Effector memory CD4-positive, alpha-beta T cell (primary cell): ENCODE results near the gene NGEF.
"Not testable (repeated sequence)": the region's sequence is repeated elsewhere in the genome, so short reads cannot be mapped to it uniquely, and the experiment has no call there.

Experiments used
- DNase-seq, 3 donors: peaks; one replicate each; pipeline ENCODE4 v3.0.0-alpha.2; 2020
- H3K27ac ChIP-seq: 2 replicates; pipeline ENCODE4 v1.7.0; 2013; ENCODE audit warnings: mild to moderate bottlenecking, low read length, moderate library complexity; ENCODE audit not compliant: insufficient read depth, poor library complexity, severe bottlenecking
- H3K27me3 ChIP-seq: replicated peaks from 2 replicates; pipeline ENCODE4 v1.7.0; 2013; ENCODE audit warnings: mild to moderate bottlenecking, low read length; ENCODE audit not compliant: insufficient read depth, control insufficient read depth, poor library complexity, severe bottlenecking
- H3K36me3 ChIP-seq: 2 replicates; pipeline ENCODE4 v1.7.0; 2013; ENCODE audit warnings: mild to moderate bottlenecking, low read length, moderate library complexity; ENCODE audit not compliant: control insufficient read depth, insufficient read depth
- H3K4me1 ChIP-seq: 2 replicates; pipeline ENCODE4 v1.7.0; 2013; ENCODE audit warnings: low read length, mild to moderate bottlenecking; ENCODE audit not compliant: control insufficient read depth, insufficient read depth, poor library complexity, severe bottlenecking
- H3K4me3 ChIP-seq: 2 replicates; pipeline ENCODE4 v1.7.0; 2013; ENCODE audit warnings: low read length, low read depth, mild to moderate bottlenecking; ENCODE audit not compliant: insufficient read depth, poor library complexity, severe bottlenecking
- H3K9me3 ChIP-seq: 2 replicates; pipeline ENCODE4 v1.7.0; 2013; ENCODE audit warnings: mild to moderate bottlenecking, low read length, moderate library complexity; ENCODE audit not compliant: control insufficient read depth

The NGEF gene

GRCh38 chr2:233056961-233057605 lies 44.0 kb upstream of the NGEF start:
- no peak overlapping the region for H3K4me3 ChIP-seq
- H3K4me1 ChIP-seq = peaks cover 20% of the 10 kb centered on the region
- no peaks in the 10 kb centered on the region for H3K9me3 ChIP-seq
- H3K27me3 ChIP-seq = no peaks in the 10 kb centered on the region
- DNase-seq = no peak
- H3K27ac ChIP-seq = no peak overlapping the region
- no peaks in the 10 kb centered on the region for H3K36me3 ChIP-seq

DNA sequence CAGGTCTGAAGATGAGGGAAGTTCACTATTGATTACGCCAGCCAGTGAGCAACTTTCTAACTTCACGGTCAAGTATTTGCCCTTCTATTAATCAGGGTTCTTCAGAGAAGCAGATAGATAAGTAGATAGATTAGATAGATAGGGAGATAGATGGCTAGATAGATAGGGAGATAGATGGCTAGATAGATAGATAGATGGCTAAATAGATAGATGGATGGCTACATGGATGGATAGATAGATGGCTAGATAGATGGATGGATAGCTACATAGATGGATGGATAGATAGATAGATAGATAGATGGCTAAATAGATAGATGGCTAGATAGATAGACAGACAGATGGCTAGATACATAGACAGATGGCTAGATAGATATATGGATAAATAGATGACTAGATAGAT lies 42.3 kb upstream of the NGEF start:
- peaks cover 15% of the 10 kb centered on the region for H3K4me1 ChIP-seq
- no peak overlapping the region for H3K27ac ChIP-seq
- no peaks in the 10 kb centered on the region for H3K36me3 ChIP-seq
- no peak overlapping the region for H3K4me3 ChIP-seq
- no peaks in the 10 kb centered on the region for H3K9me3 ChIP-seq
- H3K27me3 ChIP-seq = no peaks in the 10 kb centered on the region
- no peak for DNase-seq

- no peak overlapping the region for H3K27ac ChIP-seq
- no peaks in the 10 kb centered on the region for H3K27me3 ChIP-seq
- peaks cover 7% of the 10 kb centered on the region for H3K4me1 ChIP-seq
- no peaks in the 10 kb centered on the region for H3K9me3 ChIP-seq
- no peaks in the 10 kb centered on the region for H3K36me3 ChIP-seq
- no peak overlapping the region for H3K4me3 ChIP-seq
- peak; percentile 41 to 56 (median 50) for DNase-seq
These were observed 41.1 kb upstream of the NGEF start for GRCh38 chr2:233053928-233054784.

DNA sequence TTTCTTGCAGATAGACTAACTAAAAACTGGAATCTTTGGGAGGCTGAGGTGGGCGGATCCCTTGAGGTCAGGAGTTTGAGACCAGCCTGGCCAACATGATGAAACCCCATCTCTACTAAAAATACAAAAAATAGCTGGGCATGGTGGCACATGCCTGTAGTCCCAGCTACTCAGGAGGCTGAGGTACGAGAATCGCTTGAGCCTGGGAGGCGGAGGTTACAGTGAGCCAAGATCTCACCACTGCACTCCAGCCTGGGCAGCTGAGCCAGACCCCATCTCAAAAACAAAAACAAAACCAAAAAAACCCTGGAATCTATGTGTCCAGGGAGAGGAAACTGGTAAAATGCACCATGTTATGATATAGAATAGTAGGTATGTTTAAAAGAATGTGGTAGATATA lies 39.5 kb upstream of the NGEF start:
- not testable (repeated sequence) for DNase-seq, H3K4me3 ChIP-seq, H3K36me3 ChIP-seq, H3K27me3 ChIP-seq, H3K9me3 ChIP-seq, H3K27ac ChIP-seq, H3K4me1 ChIP-seq

GRCh38 chr2:233051241-233052149 lies 38.4 kb upstream of the NGEF start:
- no peak overlapping the region for H3K4me3 ChIP-seq
- H3K27me3 ChIP-seq = no peaks in the 10 kb centered on the region
- H3K36me3 ChIP-seq = no peaks in the 10 kb centered on the region
- peaks cover 5% of the 10 kb centered on the region for H3K4me1 ChIP-seq
- no peak overlapping the region for H3K27ac ChIP-seq
- no peak for DNase-seq
- H3K9me3 ChIP-seq = no peaks in the 10 kb centered on the region

- Histone ChIP-seq H3K9me3 (no peaks in the 10 kb centered on the region), H3K27ac (no peak overlapping the region), H3K27me3 (no peaks in the 10 kb centered on the region), H3K36me3 (no peaks in the 10 kb centered on the region), H3K4me3 (no peak overlapping the region), H3K4me1 (peaks cover 5% of the 10 kb centered on the region)
- DNase-seq = no peak
These were observed 36.2 kb upstream of the NGEF start for GRCh38 chr2:233049194-233049761.

DNA sequence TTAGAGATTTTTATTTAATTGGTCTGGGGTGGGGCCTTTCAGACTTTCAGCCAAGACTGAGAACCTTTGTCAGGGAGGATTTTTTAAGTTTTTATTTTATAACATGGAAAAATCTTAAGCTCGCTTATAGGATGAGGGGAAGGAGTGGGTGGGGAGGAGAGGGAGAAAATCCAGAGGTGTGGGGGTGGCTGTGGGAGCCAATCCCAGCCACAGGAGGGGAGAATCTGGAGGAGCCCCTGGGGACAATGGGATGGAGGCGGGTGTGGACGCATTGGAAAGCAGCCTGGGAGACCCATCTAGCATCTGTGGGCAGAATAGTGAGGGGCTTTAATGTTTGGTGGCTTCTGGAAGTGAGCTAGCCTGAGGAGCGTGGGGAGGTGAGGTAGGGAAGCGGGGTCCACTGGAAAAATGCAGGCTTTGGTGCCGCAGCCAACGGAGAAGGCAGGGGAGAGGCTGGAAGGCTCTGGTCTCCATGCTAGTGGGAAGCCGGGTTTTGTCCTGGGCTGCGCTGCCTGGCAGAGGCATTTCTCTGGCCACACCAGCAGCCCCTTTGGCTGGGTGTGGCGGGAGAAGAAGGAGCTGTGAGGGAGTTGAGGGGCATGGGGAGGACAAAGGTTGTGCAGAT lies 35.6 kb upstream of the NGEF start:
- Histone ChIP-seq H3K9me3 (no peaks in the 10 kb centered on the region), H3K27ac (no peak overlapping the region), H3K4me3 (no peak overlapping the region)

GRCh38 chr2:233047667-233048066 lies 34.6 kb upstream of the NGEF start:
- Histone ChIP-seq H3K36me3 (no peaks in the 10 kb centered on the region), H3K27me3 (no peaks in the 10 kb centered on the region), H3K27ac (no peak overlapping the region), H3K4me1 (no peaks in the 10 kb centered on the region), H3K4me3 (no peak overlapping the region), H3K9me3 (no peaks in the 10 kb centered on the region)
- DNase-seq = no peak

More for the DNA sequence above, 35.6 kb upstream of the NGEF start:
- Histone ChIP-seq H3K27me3 (no peaks in the 10 kb centered on the region), H3K4me1 (peaks cover under 1% of the 10 kb centered on the region), H3K36me3 (no peaks in the 10 kb centered on the region)
- no peak for DNase-seq

- no peak overlapping the region for H3K4me3 ChIP-seq
- H3K36me3 ChIP-seq = no peaks in the 10 kb centered on the region
- no peaks in the 10 kb centered on the region for H3K9me3 ChIP-seq
- no peaks in the 10 kb centered on the region for H3K27me3 ChIP-seq
- no peak for DNase-seq
- no peak overlapping the region for H3K27ac ChIP-seq
- H3K4me1 ChIP-seq = no peaks in the 10 kb centered on the region
These were observed 34.1 kb upstream of the NGEF start for GRCh38 chr2:233047206-233047605.
